Neural progenitor cell (in vitro differentiated cells): ENCODE data around the gene CLSTN2. TPM values are rescaled to one million over a fixed set of nuclear protein-coding genes. Genes with fewer than 3 reads are reported as not detected.

Experiments
- DNase-seq: peaks from one replicate; pipeline ENCODE4 v3.0.0-alpha.2; 2016; ENCODE audit warnings: low spot score
- H2AFZ ChIP-seq: fragments of 200-600 bp; sonication (generic); replicated peaks from 2 replicates; pipeline ENCODE4 v1.6.1; 2016; ENCODE audit warnings: antibody characterized with exemption
- H3F3A ChIP-seq: fragments of 200-600 bp; sonication (generic); 2 replicates; pipeline ENCODE4 v1.6.1; 2016; ENCODE audit warnings: antibody characterized with exemption, low read depth
- H3K27ac ChIP-seq: fragments of 200-600 bp; sonication (generic); 2 replicates; pipeline ENCODE4 v1.5.1; 2016; ENCODE audit warnings: mild to moderate bottlenecking
- H3K27me3 ChIP-seq: fragments of 200-600 bp; sonication (generic); 2 replicates; pipeline ENCODE4 v1.6.1; 2016; ENCODE audit warnings: mild to moderate bottlenecking, moderate library complexity
- H3K36me3 ChIP-seq: fragments of 200-600 bp; sonication (generic); 2 replicates; pipeline ENCODE4 v1.5.1; 2016
- H3K4me1 ChIP-seq: fragments of 200-600 bp; sonication (generic); 2 replicates; pipeline ENCODE4 v1.6.1; 2016; ENCODE audit warnings: mixed run types
- H3K4me2 ChIP-seq: fragments of 200-600 bp; sonication (generic); 2 replicates; pipeline ENCODE4 v1.6.1; 2016
- H3K4me3 ChIP-seq: fragments of 200-600 bp; sonication (generic); 2 replicates; pipeline ENCODE4 v1.5.1; 2016
- H3K79me2 ChIP-seq: fragments of 200-600 bp; sonication (generic); 2 replicates; pipeline ENCODE4 v1.6.1; 2016; ENCODE audit warnings: low read depth
- H3K9ac ChIP-seq: fragments of 200-600 bp; sonication (generic); 2 replicates; pipeline ENCODE4 v1.6.1; 2016
- H3K9me3 ChIP-seq: fragments of 200-600 bp; sonication (generic); 2 replicates; pipeline ENCODE4 v1.5.1; 2016; ENCODE audit warnings: low read depth
- H4K20me1 ChIP-seq: fragments of 200-600 bp; sonication (generic); 2 replicates; pipeline ENCODE4 v1.6.1; 2016; ENCODE audit warnings: low read depth
- H3K27ac Mint-ChIP-seq: 3 replicates; pipeline ENCODE4 v1.8.0; 2021; ENCODE audit warnings: mixed read lengths
- H3K27me3 Mint-ChIP-seq: 2 replicates; pipeline ENCODE4 v1.8.0; 2022; ENCODE audit warnings: low read depth, mild to moderate bottlenecking, inconsistent platforms, moderate library complexity, mixed read lengths; ENCODE audit not compliant: insufficient read depth
- H3K36me3 Mint-ChIP-seq: 3 replicates; pipeline ENCODE4 v1.8.0; 2021; ENCODE audit warnings: mixed read lengths
- H3K4me1 Mint-ChIP-seq: 3 replicates; pipeline ENCODE4 v1.8.0; 2021; ENCODE audit warnings: mixed read lengths
- H3K4me3 Mint-ChIP-seq: 3 replicates; pipeline ENCODE4 v1.8.0; 2021; ENCODE audit warnings: mild to moderate bottlenecking, moderate library complexity, mixed read lengths
- H3K9me3 Mint-ChIP-seq: 3 replicates; pipeline ENCODE4 v1.8.0; 2020; ENCODE audit warnings: mixed read lengths
- CTCF ChIP-seq: fragments of 200-600 bp; sonication (generic); IDR thresholded peaks from 2 replicates; pipeline ENCODE4 v1.5.1; 2017; ENCODE audit warnings: antibody characterized with exemption, mild to moderate bottlenecking
- EZH2 ChIP-seq: fragments of 200-600 bp; sonication (generic); IDR thresholded peaks from 2 replicates; pipeline ENCODE4 v1.6.1; 2017; ENCODE audit warnings: antibody characterized with exemption, mild to moderate bottlenecking, moderate library complexity
- EZH2phosphoT487 ChIP-seq: fragments of 200-600 bp; sonication (generic); IDR thresholded peaks from 2 replicates; pipeline ENCODE4 v1.6.1; 2017; ENCODE audit warnings: antibody characterized with exemption
- total RNA-seq: library from RNA; depleted of rRNA; stranded (reverse); fragments of >200 nt; gene quantifications from 2 replicates; pipeline ENCODE4 v1.2.3, GENCODE V29; 2015; ENCODE audit warnings: low replicate concordance

CLSTN2 gene
- total RNA-seq, 1 donor from 2014 or later = 0.22 TPM

DNA sequence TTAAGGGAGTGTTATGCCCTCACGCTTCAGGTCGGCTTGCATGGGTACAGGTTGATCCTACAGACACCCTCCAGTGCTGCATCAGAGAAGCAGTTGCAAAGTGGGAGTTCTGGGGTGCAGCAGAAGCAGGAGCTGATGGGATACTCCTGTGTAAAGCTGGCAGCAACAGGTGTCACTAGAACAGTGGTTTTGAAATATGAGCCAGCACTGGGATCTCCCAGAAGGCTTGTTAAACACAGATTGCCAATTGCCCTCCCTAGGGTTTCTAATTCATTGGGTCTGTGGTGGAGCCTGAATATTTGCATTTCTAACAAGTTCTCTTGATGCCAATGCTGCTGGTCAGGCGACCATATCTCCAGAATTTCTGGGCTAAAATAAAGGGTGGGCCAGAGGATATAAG lies 350.4 kb downstream of the CLSTN2 start:
- Histone ChIP-seq H3K4me1 (peaks cover 18% of the 10 kb centered on the region), H3K27ac (no peak overlapping the region), H3K4me3 (no peak overlapping the region), H3K9me3 (no peaks in the 10 kb centered on the region), H3K36me3 (no peaks in the 10 kb centered on the region), H3F3A (peaks cover 10% of the 10 kb centered on the region), H3K27me3 (no peaks in the 10 kb centered on the region), H3K4me2 (no peak overlapping the region), H4K20me1 (no peaks in the 10 kb centered on the region), H2AFZ (no peak overlapping the region), H3K9ac (no peak overlapping the region), H3K79me2 (no peaks in the 10 kb centered on the region)
- TF ChIP-seq EZH2 = no peak
- TF ChIP-seq CTCF = no peak
- TF ChIP-seq EZH2phosphoT487 = no peak
- Mint-ChIP-seq H3K36me3 (no peaks in the 10 kb centered on the region), H3K4me3 (no peak overlapping the region), H3K9me3 (no peaks in the 10 kb centered on the region), H3K27ac (no peak overlapping the region), H3K27me3 (peaks cover 2% of the 10 kb centered on the region), H3K4me1 (peaks cover 6% of the 10 kb centered on the region)
- no peak for DNase-seq

DNA sequence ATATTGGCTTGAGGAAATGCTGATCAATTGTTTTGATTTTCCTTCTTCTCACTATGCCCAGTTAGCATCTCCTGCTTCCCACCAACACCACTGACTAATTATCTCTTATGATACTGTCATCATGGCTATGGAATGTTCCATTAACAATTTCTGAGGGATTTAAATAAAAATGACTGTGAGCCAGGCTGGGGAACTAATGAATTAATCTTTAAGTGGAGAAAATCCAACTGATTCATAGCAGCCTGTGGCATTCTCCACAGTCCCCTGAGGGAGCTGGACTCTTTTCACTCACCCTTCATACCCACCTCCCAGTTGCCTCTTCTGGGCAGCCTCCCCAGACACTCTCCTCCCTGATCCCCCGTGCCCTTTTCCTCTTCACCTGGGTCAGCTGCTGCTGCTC lies 353.6 kb downstream of the CLSTN2 start:
- DNase-seq = no peak
- H3K27ac Mint-ChIP-seq = no peak overlapping the region
- Histone ChIP-seq H3K27me3 (no peaks in the 10 kb centered on the region), H3K36me3 (no peaks in the 10 kb centered on the region), H3K4me1 (peaks cover 18% of the 10 kb centered on the region), H3F3A (peaks cover 10% of the 10 kb centered on the region), H3K9me3 (no peaks in the 10 kb centered on the region), H3K9ac (no peak overlapping the region), H3K4me3 (no peak overlapping the region), H3K4me2 (no peak overlapping the region), H4K20me1 (no peaks in the 10 kb centered on the region), H2AFZ (no peak overlapping the region), H3K79me2 (no peaks in the 10 kb centered on the region), H3K27ac (no peak overlapping the region)
- H3K4me1 Mint-ChIP-seq = peaks cover 4% of the 10 kb centered on the region
- H3K27me3 Mint-ChIP-seq = peaks cover 6% of the 10 kb centered on the region
- no peak for TF ChIP-seq EZH2phosphoT487
- TF ChIP-seq CTCF = no peak
- no peak overlapping the region for H3K4me3 Mint-ChIP-seq
- no peaks in the 10 kb centered on the region for H3K36me3 Mint-ChIP-seq
- no peaks in the 10 kb centered on the region for H3K9me3 Mint-ChIP-seq

DNA sequence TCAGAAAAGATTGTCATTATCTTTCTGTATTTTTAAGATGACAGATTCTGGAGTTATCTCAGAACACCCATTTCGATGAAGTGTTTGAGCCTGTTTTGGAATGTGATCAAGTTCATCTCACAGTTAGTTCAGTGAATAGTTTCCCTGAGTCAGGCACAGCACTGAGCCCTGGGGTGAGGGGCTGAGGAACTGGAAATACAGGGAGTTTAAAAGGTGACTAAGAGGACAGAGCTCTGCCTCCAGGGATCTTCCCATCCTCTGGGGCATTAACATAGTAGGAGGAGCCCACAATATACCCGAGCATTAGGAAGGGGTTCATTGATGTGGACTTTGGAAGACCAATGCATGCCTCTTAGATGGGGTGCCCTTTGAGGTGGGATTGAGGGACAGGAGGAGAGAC lies 355.1 kb downstream of the CLSTN2 start:
- no peaks in the 10 kb centered on the region for H3K4me1 Mint-ChIP-seq
- no peak overlapping the region for H3K27ac Mint-ChIP-seq
- H4K20me1 ChIP-seq = no peaks in the 10 kb centered on the region
- H3K4me2 ChIP-seq = no peak overlapping the region
- no peaks in the 10 kb centered on the region for H3K27me3 ChIP-seq
- H3K4me3 Mint-ChIP-seq = no peak overlapping the region
- no peak overlapping the region for H2AFZ ChIP-seq
- peaks cover 6% of the 10 kb centered on the region for H3K27me3 Mint-ChIP-seq
- H3K79me2 ChIP-seq = no peaks in the 10 kb centered on the region
- no peaks in the 10 kb centered on the region for H3F3A ChIP-seq
- no peak for DNase-seq
- no peak overlapping the region for H3K4me3 ChIP-seq
- H3K27ac ChIP-seq = no peak overlapping the region
- H3K36me3 Mint-ChIP-seq = no peaks in the 10 kb centered on the region
- no peak overlapping the region for H3K9ac ChIP-seq
- no peaks in the 10 kb centered on the region for H3K36me3 ChIP-seq
- H3K4me1 ChIP-seq = peaks cover 4% of the 10 kb centered on the region
- no peaks in the 10 kb centered on the region for H3K9me3 ChIP-seq
- H3K9me3 Mint-ChIP-seq = no peaks in the 10 kb centered on the region
- TF ChIP-seq CTCF (no peak), EZH2phosphoT487 (no peak), EZH2 (no peak)

DNA sequence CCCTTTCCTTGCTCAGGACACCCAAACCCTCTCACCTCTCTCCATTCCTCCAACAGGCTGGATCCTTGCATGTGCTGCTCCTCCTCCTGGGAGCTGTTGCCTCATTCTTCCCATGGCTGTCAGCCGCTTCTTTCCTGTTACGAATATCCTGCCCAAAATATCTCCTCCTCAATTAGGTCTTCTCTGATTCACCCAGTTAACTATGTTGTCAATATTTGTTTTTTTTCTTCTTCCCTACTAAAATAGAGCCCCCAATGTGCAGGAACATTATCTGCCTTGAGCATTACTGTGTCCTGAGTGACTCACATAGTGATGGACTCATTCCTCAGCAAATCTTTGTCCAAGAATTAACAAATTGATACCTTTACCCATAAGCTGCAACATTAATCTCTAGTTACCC lies 357.2 kb downstream of the CLSTN2 start:
- no peak overlapping the region for H3K4me2 ChIP-seq
- H2AFZ ChIP-seq = no peak overlapping the region
- H3K9ac ChIP-seq = no peak overlapping the region

More for the DNA sequence above, 357.2 kb downstream of the CLSTN2 start:
- H3K4me1 ChIP-seq = no peaks in the 10 kb centered on the region
- Mint-ChIP-seq H3K36me3 (no peaks in the 10 kb centered on the region), H3K9me3 (no peaks in the 10 kb centered on the region), H3K27me3 (peaks cover 4% of the 10 kb centered on the region), H3K4me1 (no peaks in the 10 kb centered on the region), H3K4me3 (no peak overlapping the region), H3K27ac (no peak overlapping the region)
- no peaks in the 10 kb centered on the region for H3K27me3 ChIP-seq
- no peak overlapping the region for H3K27ac ChIP-seq
- H3F3A ChIP-seq = no peaks in the 10 kb centered on the region
- H4K20me1 ChIP-seq = no peaks in the 10 kb centered on the region
- no peaks in the 10 kb centered on the region for H3K36me3 ChIP-seq
- no peak overlapping the region for H3K4me3 ChIP-seq
- H3K9me3 ChIP-seq = no peaks in the 10 kb centered on the region
- TF ChIP-seq EZH2phosphoT487 = no peak
- no peak for TF ChIP-seq EZH2
- TF ChIP-seq CTCF = no peak
- DNase-seq = no peak
- no peaks in the 10 kb centered on the region for H3K79me2 ChIP-seq
